ENCODE data around the gene KIAA1671. TPM values are rescaled to one million over a fixed set of nuclear protein-coding genes. Genes with fewer than 3 reads are reported as not detected.

The KIAA1671 gene
- total RNA-seq, 1 donor from 2014 or later = 17.3 TPM

- no peak overlapping the region for H3K4me3 Mint-ChIP-seq
- Histone ChIP-seq H2AFZ (replicated peaks) (no peak overlapping the region), H3K4me1 (peaks cover 35% of the 10 kb centered on the region), H3K4me3 (no peak overlapping the region), H3K4me2 (no peak overlapping the region), H3F3A (ENCODE audit: low read depth) (peaks cover 13% of the 10 kb centered on the region), H3K9me3 (ENCODE audit: low read depth) (no peaks in the 10 kb centered on the region), H3K36me3 (no peaks in the 10 kb centered on the region), H4K20me1 (ENCODE audit: low read depth) (peaks cover 89% of the 10 kb centered on the region), H3K9ac (no peak overlapping the region), H3K27ac (no peak overlapping the region), H3K79me2 (ENCODE audit: low read depth) (no peaks in the 10 kb centered on the region), H3K27me3 (no peaks in the 10 kb centered on the region)
- no peak overlapping the region for H3K27ac Mint-ChIP-seq
- H3K36me3 Mint-ChIP-seq = no peaks in the 10 kb centered on the region
- DNase-seq (ENCODE audit: low spot score) = no peak
- no peaks in the 10 kb centered on the region for H3K9me3 Mint-ChIP-seq
- TF ChIP-seq EZH2 (IDR thresholded peaks at IDR 0.05) (no peak), EZH2phosphoT487 (IDR thresholded peaks at IDR 0.05) (no peak)
- TF ChIP-seq, protein P1, sequence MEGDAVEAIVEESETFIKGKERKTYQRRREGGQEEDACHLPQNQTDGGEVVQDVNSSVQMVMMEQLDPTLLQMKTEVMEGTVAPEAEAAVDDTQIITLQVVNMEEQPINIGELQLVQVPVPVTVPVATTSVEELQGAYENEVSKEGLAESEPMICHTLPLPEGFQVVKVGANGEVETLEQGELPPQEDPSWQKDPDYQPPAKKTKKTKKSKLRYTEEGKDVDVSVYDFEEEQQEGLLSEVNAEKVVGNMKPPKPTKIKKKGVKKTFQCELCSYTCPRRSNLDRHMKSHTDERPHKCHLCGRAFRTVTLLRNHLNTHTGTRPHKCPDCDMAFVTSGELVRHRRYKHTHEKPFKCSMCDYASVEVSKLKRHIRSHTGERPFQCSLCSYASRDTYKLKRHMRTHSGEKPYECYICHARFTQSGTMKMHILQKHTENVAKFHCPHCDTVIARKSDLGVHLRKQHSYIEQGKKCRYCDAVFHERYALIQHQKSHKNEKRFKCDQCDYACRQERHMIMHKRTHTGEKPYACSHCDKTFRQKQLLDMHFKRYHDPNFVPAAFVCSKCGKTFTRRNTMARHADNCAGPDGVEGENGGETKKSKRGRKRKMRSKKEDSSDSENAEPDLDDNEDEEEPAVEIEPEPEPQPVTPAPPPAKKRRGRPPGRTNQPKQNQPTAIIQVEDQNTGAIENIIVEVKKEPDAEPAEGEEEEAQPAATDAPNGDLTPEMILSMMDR (IDR thresholded peaks at IDR 0.05) = no peak
- peaks cover 5% of the 10 kb centered on the region for H3K27me3 Mint-ChIP-seq (ENCODE audit: insufficient read depth, low read depth)
- H3K4me1 Mint-ChIP-seq = peaks cover 30% of the 10 kb centered on the region
Measured at GRCh38 chr22:25131198-25131887, 178.8 kb downstream of the KIAA1671 start.

DNA sequence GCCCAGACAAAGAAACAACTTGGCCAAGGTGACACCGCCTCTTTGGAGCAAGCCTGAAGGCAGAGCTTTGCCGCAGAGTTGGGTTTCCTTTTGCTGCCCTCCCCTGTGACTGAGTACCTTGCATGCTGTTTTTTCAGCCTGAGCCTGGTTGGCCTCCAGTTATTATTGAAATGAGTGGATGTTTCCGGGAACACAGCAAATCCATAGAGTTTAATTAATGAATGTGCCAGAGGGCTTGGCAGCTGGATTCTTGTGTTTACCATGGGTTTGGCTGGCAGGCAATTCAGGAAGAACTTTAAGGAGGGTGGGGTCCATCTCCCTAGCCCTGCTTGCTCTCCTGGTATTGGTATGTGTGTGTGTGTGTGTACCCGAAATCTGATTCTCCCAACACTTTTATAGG is 181.5 kb downstream of the KIAA1671 start:
- H2AFZ ChIP-seq (replicated peaks) = no peak overlapping the region
- peaks cover 11% of the 10 kb centered on the region for H3K4me1 Mint-ChIP-seq
- H3K9ac ChIP-seq = no peak overlapping the region
- H3K27ac ChIP-seq = no peak overlapping the region
- no peaks in the 10 kb centered on the region for H3F3A ChIP-seq (ENCODE audit: low read depth)
- peaks cover 20% of the 10 kb centered on the region for H3K4me1 ChIP-seq
- no peaks in the 10 kb centered on the region for H3K79me2 ChIP-seq (ENCODE audit: low read depth)
- no peak overlapping the region for H3K27ac Mint-ChIP-seq
- H3K4me3 Mint-ChIP-seq = no peak overlapping the region
- DNase-seq (ENCODE audit: low spot score) = no peak
- no peaks in the 10 kb centered on the region for H3K9me3 Mint-ChIP-seq
- peaks cover 3% of the 10 kb centered on the region for H3K27me3 Mint-ChIP-seq (ENCODE audit: insufficient read depth, low read depth)
- no peaks in the 10 kb centered on the region for H3K27me3 ChIP-seq
- H3K36me3 ChIP-seq = no peaks in the 10 kb centered on the region
- H3K4me2 ChIP-seq = no peak overlapping the region
- TF ChIP-seq, protein P1 (IDR thresholded peaks at IDR 0.05) = no peak
- no peak for TF ChIP-seq EZH2 (IDR thresholded peaks at IDR 0.05)
- TF ChIP-seq EZH2phosphoT487 (IDR thresholded peaks at IDR 0.05) = no peak
- no peaks in the 10 kb centered on the region for H3K9me3 ChIP-seq (ENCODE audit: low read depth)
- peaks cover 1% of the 10 kb centered on the region for H3K36me3 Mint-ChIP-seq
- H3K4me3 ChIP-seq = no peak overlapping the region
- peaks cover 64% of the 10 kb centered on the region for H4K20me1 ChIP-seq (ENCODE audit: low read depth)

GRCh38 chr22:25134451-25134850 is 181.9 kb downstream of the KIAA1671 start:
- H2AFZ ChIP-seq (replicated peaks) = no peak overlapping the region
- H3K4me3 Mint-ChIP-seq = no peak overlapping the region
- TF ChIP-seq EZH2phosphoT487 (IDR thresholded peaks at IDR 0.05) (no peak), EZH2 (IDR thresholded peaks at IDR 0.05) (no peak)
- TF ChIP-seq, protein P1 (IDR thresholded peaks at IDR 0.05) = no peak
- H3K4me1 ChIP-seq = peaks cover 20% of the 10 kb centered on the region
- peaks cover 1% of the 10 kb centered on the region for H3K36me3 Mint-ChIP-seq
- peaks cover 3% of the 10 kb centered on the region for H3K27me3 Mint-ChIP-seq (ENCODE audit: insufficient read depth, low read depth)
- no peak overlapping the region for H3K9ac ChIP-seq
- no peaks in the 10 kb centered on the region for H3K9me3 ChIP-seq (ENCODE audit: low read depth)
- no peak overlapping the region for H3K4me3 ChIP-seq
- H3K27ac Mint-ChIP-seq = no peak overlapping the region
- H3K4me1 Mint-ChIP-seq = peaks cover 11% of the 10 kb centered on the region
- H3K9me3 Mint-ChIP-seq = no peaks in the 10 kb centered on the region
- no peaks in the 10 kb centered on the region for H3F3A ChIP-seq (ENCODE audit: low read depth)
- H3K79me2 ChIP-seq (ENCODE audit: low read depth) = no peaks in the 10 kb centered on the region
- no peak overlapping the region for H3K4me2 ChIP-seq
- H3K27ac ChIP-seq = no peak overlapping the region
- no peaks in the 10 kb centered on the region for H3K36me3 ChIP-seq
- DNase-seq (ENCODE audit: low spot score) = no peak
- H4K20me1 ChIP-seq (ENCODE audit: low read depth) = peaks cover 60% of the 10 kb centered on the region
- no peaks in the 10 kb centered on the region for H3K27me3 ChIP-seq
